Naive B cell (primary cell): Measurements from ENCODE around the gene SYNM. TPM values are rescaled to one million over a fixed set of nuclear protein-coding genes. Genes with fewer than 3 reads are reported as not detected.

Experiments used
- ATAC-seq, 2 donors: fragments of 150-1000 bp; cut with Tn5 transposase; 2 replicates each; pipeline ENCODE4 v1.10.0; 2021; ENCODE audit warnings: low read depth in 2 of 2, mild to moderate bottlenecking in 2 of 2, moderate library complexity in 2 of 2
- DNase-seq: peaks from one replicate; pipeline ENCODE4 v3.0.0; 2022
- H3K27ac Mint-ChIP-seq, 6 donors: one replicate each; pipeline ENCODE4 v1.8.0; 2020 to 2022; ENCODE audit warnings: mild to moderate bottlenecking in 6 of 6, mixed read lengths in 6 of 6, moderate library complexity in 5 of 6, inconsistent platforms in 2 of 6
- H3K27me3 Mint-ChIP-seq, 3 donors: one replicate each; pipeline ENCODE4 v1.8.0; 2021 to 2022; ENCODE audit warnings: mixed read lengths in 3 of 3, mild to moderate bottlenecking in 1 of 3
- H3K36me3 Mint-ChIP-seq, 2 donors: one replicate each; pipeline ENCODE4 v1.8.0; 2020 to 2022; ENCODE audit warnings: mixed read lengths in 2 of 2, inconsistent platforms in 1 of 2, mild to moderate bottlenecking in 1 of 2
- H3K4me1 Mint-ChIP-seq, 3 donors: one replicate each; pipeline ENCODE4 v1.8.0; 2020 to 2022; ENCODE audit warnings: mixed read lengths in 3 of 3, inconsistent platforms in 1 of 3, mild to moderate bottlenecking in 1 of 3, moderate library complexity in 1 of 3
- H3K4me3 Mint-ChIP-seq, 8 donors: one replicate each; pipeline ENCODE4 v1.8.0; 2020 to 2022; ENCODE audit warnings: mild to moderate bottlenecking in 8 of 8, mixed read lengths in 8 of 8, moderate library complexity in 8 of 8, inconsistent platforms in 2 of 8
- H3K9me3 Mint-ChIP-seq, 7 donors: one replicate each; pipeline ENCODE4 v1.8.0; 2020 to 2022; ENCODE audit warnings: mixed read lengths in 7 of 7, mild to moderate bottlenecking in 5 of 7, inconsistent platforms in 2 of 7, moderate library complexity in 1 of 7
- polyA plus RNA-seq, 6 donors: library from polyadenylated mRNA; unstranded; fragments of 300-500 nt; fragmentation: Illumina TruSeq; gene quantifications; one replicate each; pipeline ENCODE4 v1.2.3, GENCODE V29; 2021; ENCODE audit warnings: low read depth in 6 of 6

SYNM gene
- polyA plus RNA-seq, 6 donors from 2014 or later: not detected

DNA sequence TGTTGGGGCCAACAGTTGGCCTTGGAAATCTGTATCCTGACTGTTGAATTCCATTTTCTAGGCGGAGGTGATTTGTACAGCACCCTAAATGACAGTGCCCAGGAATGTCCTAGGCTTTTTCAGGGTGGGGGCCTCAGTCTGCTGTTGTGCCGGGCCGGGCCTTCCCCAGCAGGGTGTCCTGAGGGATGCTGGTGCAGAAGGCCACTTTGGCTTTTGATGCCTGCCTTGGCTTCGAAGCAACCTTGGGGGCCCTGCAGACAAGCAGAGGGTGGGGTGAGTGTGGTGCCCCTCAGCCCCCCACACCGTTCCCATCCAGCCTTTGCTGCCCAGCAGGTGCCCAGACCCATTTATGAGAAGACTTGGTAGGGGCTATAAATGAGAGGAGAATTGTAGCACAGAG is 33.0 kb downstream of the SYNM start:
- no peak overlapping the region for H3K4me3 Mint-ChIP-seq
- H3K36me3 Mint-ChIP-seq: no peaks in the 10 kb centered on the region
- H3K27ac Mint-ChIP-seq: no peak overlapping the region
- DNase-seq: no peak
- no peaks in the 10 kb centered on the region for H3K9me3 Mint-ChIP-seq
- H3K4me1 Mint-ChIP-seq: no peaks in the 10 kb centered on the region
- no peak for ATAC-seq
- H3K27me3 Mint-ChIP-seq: no peaks in the 10 kb centered on the region

DNA sequence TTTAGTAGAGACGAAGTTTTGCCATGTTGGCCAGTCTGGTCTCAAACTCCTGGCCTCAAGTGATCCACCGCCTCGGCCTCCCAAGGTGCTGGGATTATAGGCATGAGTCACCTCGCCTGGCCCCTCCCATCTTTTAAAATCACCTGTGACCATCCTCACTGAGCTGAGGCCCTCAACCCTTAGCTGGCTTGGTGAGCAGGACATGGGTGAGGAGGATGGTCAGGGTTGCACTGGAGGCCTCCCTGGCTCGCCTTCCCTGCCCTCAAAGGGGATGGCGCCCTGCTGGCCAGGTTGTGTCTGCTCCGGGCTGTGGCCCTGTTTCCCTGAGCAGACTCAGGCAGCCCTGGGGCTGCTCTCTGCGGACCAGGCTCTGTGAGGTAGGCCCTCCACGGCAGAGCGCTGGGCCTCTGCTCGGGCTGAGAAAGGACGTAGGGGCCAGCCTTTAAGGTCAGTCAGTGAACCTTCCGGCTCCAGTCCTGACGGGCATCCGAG is 33.7 kb downstream of the SYNM start:
- DNase-seq: no peak
- H3K27ac Mint-ChIP-seq: no peak overlapping the region
- H3K4me3 Mint-ChIP-seq: no peak overlapping the region
- H3K36me3 Mint-ChIP-seq: no peaks in the 10 kb centered on the region
- ATAC-seq: no peak
- no peaks in the 10 kb centered on the region for H3K4me1 Mint-ChIP-seq
- no peaks in the 10 kb centered on the region for H3K9me3 Mint-ChIP-seq
- no peaks in the 10 kb centered on the region for H3K27me3 Mint-ChIP-seq

DNA sequence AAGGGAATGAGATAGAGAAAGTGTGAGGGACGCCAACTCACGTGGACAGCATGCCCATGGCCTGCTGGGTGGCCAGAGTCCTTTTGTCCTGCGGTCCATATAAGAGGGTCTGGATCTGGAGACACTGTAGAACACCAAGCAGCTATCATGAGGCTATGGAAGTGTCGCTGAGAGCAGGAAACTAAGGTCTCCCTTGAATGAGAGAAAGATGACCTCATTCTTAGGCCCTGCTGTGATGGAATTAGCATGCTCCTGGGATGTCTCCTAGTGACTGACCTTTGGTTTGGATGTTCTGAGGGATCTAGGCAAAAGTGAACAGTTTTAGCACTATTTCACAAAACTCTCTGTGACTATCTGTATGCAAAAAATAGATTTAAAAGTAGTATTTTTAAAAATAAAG is 34.4 kb downstream of the SYNM start:
- no peak for ATAC-seq
- no peaks in the 10 kb centered on the region for H3K36me3 Mint-ChIP-seq
- H3K9me3 Mint-ChIP-seq: no peaks in the 10 kb centered on the region

DNA sequence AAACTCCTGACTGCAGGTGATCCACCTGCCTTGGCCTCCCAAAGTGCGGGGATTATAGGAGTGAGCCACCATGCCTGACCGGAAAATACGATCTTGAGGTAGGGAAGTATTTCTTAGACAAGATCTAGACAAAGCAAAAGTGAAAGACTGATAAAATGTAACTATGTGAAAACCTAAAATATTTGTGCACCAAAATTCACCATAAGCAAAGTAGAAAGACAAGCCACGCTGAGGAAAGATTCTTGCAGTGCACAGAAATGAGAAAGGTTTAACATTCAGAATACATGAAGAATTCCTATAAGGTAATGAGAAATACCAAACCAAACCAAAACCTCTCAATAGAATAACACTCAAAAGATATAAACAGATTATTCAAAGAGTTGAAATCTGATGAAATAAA is 35.7 kb downstream of the SYNM start:
- H3K27me3 Mint-ChIP-seq: no peaks in the 10 kb centered on the region
- no peaks in the 10 kb centered on the region for H3K9me3 Mint-ChIP-seq
- no peak overlapping the region for H3K27ac Mint-ChIP-seq
- H3K4me3 Mint-ChIP-seq: no peak overlapping the region
- H3K36me3 Mint-ChIP-seq: no peaks in the 10 kb centered on the region
- H3K4me1 Mint-ChIP-seq: no peaks in the 10 kb centered on the region
- ATAC-seq (no peak), DNase-seq (no peak)

More for the DNA sequence above, 34.4 kb downstream of the SYNM start:
- Mint-ChIP-seq H3K27ac (no peak overlapping the region), H3K27me3 (no peaks in the 10 kb centered on the region), H3K4me3 (no peak overlapping the region), H3K4me1 (no peaks in the 10 kb centered on the region)
- no peak for DNase-seq

DNA sequence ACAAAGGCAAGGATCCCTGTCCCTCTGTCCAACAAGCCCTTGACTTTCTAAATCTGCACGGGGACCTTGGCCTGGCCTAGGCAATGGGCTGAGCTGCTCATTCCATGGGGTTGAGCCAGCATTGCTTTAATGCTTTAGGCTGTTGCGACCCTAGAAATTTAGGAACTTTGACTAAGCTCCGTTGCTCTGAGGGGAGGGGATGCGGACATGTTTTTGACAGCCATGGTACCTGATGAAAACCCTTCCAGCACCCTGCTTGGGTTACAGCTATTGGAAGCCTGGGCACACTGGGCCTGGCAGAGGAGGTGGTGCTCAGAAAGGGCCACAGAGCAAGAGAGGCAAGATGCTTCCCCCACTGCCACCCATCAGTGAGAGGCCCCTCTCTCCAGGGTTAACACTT is 37.1 kb downstream of the SYNM start:
- H3K36me3 Mint-ChIP-seq: no peaks in the 10 kb centered on the region
- no peak overlapping the region for H3K27ac Mint-ChIP-seq
- H3K4me1 Mint-ChIP-seq: no peaks in the 10 kb centered on the region
- H3K4me3 Mint-ChIP-seq: no peak overlapping the region
- DNase-seq: no peak
- no peaks in the 10 kb centered on the region for H3K27me3 Mint-ChIP-seq
- no peak for ATAC-seq
- H3K9me3 Mint-ChIP-seq: no peaks in the 10 kb centered on the region

DNA sequence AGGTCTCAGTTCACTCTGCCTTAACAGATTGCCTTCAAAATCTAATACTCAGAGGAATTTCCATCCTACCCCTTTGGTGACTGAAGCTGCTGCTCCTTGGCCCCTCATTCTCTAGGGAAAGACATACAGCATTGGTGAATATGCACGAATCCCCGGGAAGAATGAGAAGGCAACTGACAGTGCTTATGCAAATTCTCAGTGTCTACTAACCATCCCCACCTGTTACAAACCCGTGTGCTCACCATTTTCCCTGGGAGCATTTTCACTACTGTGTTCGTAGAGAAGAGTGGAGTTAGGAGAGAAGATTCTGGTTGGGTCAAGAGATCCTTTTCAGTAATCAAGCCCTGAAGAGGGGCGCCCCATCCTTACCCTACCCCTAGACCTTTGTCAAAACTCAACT is 37.7 kb downstream of the SYNM start:
- Mint-ChIP-seq H3K27ac (no peak overlapping the region), H3K9me3 (no peaks in the 10 kb centered on the region), H3K4me3 (no peak overlapping the region), H3K27me3 (no peaks in the 10 kb centered on the region), H3K36me3 (no peaks in the 10 kb centered on the region), H3K4me1 (no peaks in the 10 kb centered on the region)
- DNase-seq (no peak), ATAC-seq (no peak)

DNA sequence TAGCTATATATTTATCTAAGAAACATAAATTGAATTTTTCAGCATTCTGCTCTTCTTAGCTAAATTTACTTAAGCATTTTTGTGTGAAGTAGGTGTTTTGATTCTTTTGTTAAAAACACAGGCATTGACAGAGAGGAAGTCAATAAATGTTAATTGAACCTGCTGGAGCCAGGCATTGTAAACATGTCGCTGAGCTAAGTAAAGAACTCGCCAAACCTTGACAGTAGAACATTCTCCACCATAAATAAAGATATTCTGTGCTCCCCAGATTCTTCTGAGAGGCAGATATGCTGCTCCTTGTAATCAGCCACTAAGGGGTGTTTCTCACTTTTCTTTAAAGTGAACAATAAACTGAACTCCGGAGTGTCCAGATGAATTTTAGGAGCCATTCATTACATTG is 38.4 kb downstream of the SYNM start:
- DNase-seq (no peak), ATAC-seq (no peak)
- Mint-ChIP-seq H3K36me3 (no peaks in the 10 kb centered on the region), H3K4me3 (no peak overlapping the region), H3K9me3 (no peaks in the 10 kb centered on the region), H3K27me3 (no peaks in the 10 kb centered on the region), H3K4me1 (no peaks in the 10 kb centered on the region), H3K27ac (no peak overlapping the region)

DNA sequence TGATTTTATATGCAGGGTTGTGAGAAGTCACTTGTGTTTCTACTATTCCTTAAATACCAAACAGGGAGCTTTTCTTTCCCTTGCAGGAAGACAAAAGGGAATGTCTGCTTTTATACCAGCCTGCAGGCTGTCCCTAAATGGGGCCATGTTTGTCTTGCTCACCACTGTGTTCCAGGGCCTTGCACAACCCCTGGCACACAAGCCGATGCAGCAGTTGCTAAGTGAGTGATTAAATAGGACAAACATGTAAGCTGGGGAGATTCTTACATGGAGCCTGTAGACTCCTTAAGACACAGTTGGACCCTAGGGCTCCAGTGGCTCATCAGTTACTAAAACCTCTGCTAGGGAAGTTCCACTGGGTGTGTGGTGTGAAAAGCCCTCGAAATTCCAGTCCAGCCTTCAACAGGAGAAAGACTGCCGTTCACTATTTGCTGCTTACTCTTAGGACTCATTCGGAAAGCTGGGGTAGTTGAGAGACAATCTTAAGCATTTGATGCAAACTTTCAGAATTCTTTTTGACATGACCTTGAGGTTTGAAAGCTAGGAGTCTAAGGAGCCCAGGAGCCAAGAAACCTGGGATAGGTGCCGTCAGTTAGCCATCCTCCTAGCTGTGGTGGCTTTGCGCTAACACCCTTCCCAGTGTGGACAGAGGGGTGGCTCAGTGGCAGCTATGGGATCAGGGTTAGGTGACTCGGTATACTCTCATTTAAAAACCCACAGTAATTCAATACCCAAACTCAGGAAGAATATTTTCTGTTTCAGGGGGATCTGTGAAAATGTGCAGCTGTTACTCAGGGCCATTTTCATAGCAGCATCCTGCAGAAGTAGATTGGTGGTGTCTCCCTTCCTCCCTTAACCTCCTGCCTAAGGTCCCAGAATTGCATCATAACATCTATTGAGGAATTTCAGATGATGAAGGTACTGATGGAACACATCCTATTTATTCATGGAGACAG is 39.1 kb downstream of the SYNM start:
- Mint-ChIP-seq H3K4me3 (no peak overlapping the region), H3K9me3 (no peaks in the 10 kb centered on the region), H3K27ac (no peak overlapping the region), H3K27me3 (no peaks in the 10 kb centered on the region), H3K4me1 (no peaks in the 10 kb centered on the region), H3K36me3 (no peaks in the 10 kb centered on the region)
- ATAC-seq (no peak), DNase-seq (no peak)

DNA sequence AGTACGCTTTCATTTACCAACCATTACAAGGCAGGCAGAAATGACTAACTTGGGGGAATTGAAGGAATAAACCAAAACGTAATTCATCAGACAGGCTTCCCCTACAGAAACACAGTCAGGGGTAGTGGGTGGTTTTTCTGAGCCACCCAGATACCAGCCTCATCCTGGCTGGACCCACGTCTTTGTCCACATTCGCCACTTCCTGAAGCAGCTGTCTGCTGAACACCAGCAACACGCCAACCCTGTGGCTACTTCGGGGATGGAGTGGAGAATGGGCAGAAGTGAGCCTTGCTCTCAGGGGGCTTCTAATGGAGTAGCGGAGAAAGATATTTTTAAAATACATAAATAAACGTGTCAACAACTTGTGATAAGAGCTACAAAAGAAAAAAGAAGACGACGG is 40.1 kb downstream of the SYNM start:
- H3K9me3 Mint-ChIP-seq: no peaks in the 10 kb centered on the region
- no peaks in the 10 kb centered on the region for H3K36me3 Mint-ChIP-seq
- no peaks in the 10 kb centered on the region for H3K4me1 Mint-ChIP-seq

DNA sequence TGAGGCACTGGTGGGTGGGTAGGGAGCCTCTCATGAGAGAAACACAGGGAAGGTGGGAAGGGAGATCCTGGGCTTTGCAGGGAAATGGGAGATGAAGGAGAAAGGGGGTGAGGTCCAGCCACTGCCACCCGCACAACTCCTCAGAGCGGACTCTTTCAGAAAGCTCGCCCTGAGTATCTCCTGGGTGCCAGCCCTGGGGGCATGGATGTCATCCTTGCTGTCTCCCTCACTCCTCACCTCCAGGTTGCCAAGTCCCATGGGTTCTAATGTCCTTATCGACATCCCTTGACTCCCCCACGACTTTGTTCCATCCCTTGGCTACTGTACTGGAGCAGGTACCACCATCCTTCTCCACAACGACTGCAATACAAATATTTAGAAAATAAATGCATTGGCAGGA is 40.9 kb downstream of the SYNM start:
- H3K27ac Mint-ChIP-seq: peak overlapping the region in 1 of 6 donors; percentile 67
- H3K4me3 Mint-ChIP-seq: no peak overlapping the region
- ATAC-seq (no peak), DNase-seq (no peak)
- H3K36me3 Mint-ChIP-seq: no peaks in the 10 kb centered on the region
- no peaks in the 10 kb centered on the region for H3K9me3 Mint-ChIP-seq
- no peaks in the 10 kb centered on the region for H3K27me3 Mint-ChIP-seq
- no peaks in the 10 kb centered on the region for H3K4me1 Mint-ChIP-seq

More for the DNA sequence above, 40.1 kb downstream of the SYNM start:
- H3K4me3 Mint-ChIP-seq: no peak overlapping the region
- H3K27me3 Mint-ChIP-seq: no peaks in the 10 kb centered on the region
- no peak for DNase-seq
- no peak for ATAC-seq
- H3K27ac Mint-ChIP-seq: peak overlapping the region in 1 of 6 donors; percentile 67

DNA sequence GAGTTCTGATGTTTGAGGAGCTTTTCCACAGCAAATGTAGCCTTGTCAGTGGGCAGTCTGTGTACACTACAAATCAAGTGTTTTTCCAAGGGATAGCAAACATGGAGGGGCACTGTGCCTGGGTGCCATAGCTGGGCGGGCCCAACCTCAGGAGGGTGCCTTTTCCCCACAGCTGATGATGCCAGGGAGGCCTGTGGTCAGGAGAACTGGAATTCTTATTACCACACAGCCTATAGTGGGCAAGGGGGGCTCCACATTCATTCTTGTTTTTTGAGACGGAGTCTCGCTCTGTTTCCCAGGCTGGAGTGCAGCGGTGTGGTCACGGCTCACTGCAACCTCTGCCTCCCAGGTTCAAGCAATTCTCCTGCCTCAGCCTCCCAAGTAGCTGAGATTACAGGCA is 41.8 kb downstream of the SYNM start:
- Mint-ChIP-seq H3K36me3 (no peaks in the 10 kb centered on the region), H3K27ac (no peak overlapping the region), H3K27me3 (no peaks in the 10 kb centered on the region), H3K4me3 (no peak overlapping the region), H3K9me3 (no peaks in the 10 kb centered on the region), H3K4me1 (no peaks in the 10 kb centered on the region)
- ATAC-seq (no peak), DNase-seq (no peak)

DNA sequence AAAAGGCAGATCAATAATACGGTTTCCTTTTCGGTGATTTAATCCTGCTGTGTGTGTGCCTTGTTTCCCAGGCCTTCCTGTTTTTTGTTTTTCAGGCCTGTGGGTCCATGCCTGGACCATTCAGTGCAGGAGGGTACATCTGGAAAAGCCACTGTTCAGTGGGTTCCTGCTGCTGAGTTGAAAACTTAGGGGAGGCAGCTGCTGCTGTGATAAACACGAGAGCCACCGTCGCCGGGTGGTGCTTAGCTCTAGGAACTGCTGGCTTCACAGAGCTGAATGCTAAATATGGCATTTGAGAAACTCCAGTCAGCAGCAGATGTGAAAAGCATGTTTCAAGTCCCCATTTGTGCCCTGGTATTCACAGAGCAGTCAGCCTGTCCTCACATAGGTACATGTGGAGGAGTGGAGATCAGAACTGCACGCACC is 44.0 kb downstream of the SYNM start:
- ATAC-seq: no peak
- Mint-ChIP-seq H3K27ac (peak overlapping the region in 1 of 6 donors; percentile 81), H3K27me3 (no peaks in the 10 kb centered on the region), H3K4me3 (no peak overlapping the region), H3K4me1 (no peaks in the 10 kb centered on the region), H3K9me3 (no peaks in the 10 kb centered on the region), H3K36me3 (no peaks in the 10 kb centered on the region)
- no peak for DNase-seq

DNA sequence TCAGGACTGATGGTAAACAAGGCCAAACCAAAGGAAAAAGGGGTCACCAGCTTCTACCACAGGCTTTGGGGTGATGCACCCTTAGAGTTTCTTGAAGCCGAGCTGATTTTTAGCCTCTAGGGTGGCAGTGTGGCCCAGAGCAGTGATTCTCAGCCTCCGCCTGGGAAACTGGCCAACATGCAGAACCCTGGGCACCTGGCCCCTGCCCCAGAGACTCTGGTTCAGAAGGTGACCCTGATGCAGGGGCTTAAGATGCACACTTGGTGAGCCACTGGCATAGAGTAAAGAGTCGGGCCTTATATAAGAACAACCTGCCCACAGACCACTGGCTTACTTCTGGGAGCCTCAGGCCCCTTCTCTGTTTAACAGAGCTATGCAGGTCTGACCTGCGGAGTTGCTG is 44.5 kb downstream of the SYNM start:
- ATAC-seq (no peak), DNase-seq (no peak)
- no peaks in the 10 kb centered on the region for H3K4me1 Mint-ChIP-seq
- H3K36me3 Mint-ChIP-seq: no peaks in the 10 kb centered on the region
- H3K4me3 Mint-ChIP-seq: no peak overlapping the region
- no peaks in the 10 kb centered on the region for H3K27me3 Mint-ChIP-seq
- peak overlapping the region in 1 of 6 donors; percentile 81 for H3K27ac Mint-ChIP-seq
- H3K9me3 Mint-ChIP-seq: no peaks in the 10 kb centered on the region

DNA sequence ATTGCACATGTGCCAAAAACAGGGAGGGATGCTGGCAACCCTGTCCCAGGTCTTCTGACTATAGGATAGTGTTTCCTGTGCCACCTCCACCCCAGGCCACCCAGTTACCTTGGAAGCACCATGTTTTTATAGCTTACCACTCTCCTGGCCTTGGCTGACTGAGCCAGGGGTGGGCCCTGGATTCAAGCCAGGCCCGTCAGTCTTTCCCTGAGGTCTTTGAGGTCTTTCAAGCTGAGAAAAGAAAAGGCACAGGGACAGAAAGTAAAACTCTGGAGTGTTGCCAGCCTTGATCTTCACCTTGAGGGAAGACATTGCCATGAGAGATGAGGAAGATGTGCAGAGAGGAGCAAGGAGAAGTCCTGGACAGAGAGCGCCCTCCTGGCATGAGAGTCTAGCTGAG is 46.3 kb downstream of the SYNM start:
- no peak overlapping the region for H3K27ac Mint-ChIP-seq
- no peak overlapping the region for H3K4me3 Mint-ChIP-seq
- H3K36me3 Mint-ChIP-seq: no peaks in the 10 kb centered on the region
- DNase-seq: no peak
- no peaks in the 10 kb centered on the region for H3K27me3 Mint-ChIP-seq
- ATAC-seq: no peak
- H3K9me3 Mint-ChIP-seq: no peaks in the 10 kb centered on the region
- H3K4me1 Mint-ChIP-seq: no peaks in the 10 kb centered on the region
